Posterior cingulate gyrus (tissue), 11 donors: ENCODE data around the gene ELAVL2.
A peak's percentile ranks its signal among the peaks of the same experiment; 100 is the strongest.

Source experiments
- DNase-seq, 10 donors: peaks; one replicate each; pipeline versions ENCODE4 v3.0.0 to v3.0.0-alpha.2; 2020 to 2021; ENCODE audit warnings: mixed read lengths in 3 of 10
- intact Hi-C: fragments of 100-400 bp; cut with DNase I; formaldehyde crosslinking; loops from one replicate; pipeline ENCODE4 v1.15.1; 2023

ELAVL2 gene

GRCh38 chr9:23826120-23826629, at the start of gene ELAVL2:
Gene ELAVL2, minus strand, starts transcription at chr9:23826240. Its CDS starts 64,006 bp downstream, at chr9:23762234.
- intact Hi-C loops: loop anchor here (10.0 kb wide), 1 partner anchor 161 kb away; no protein-coding TSS in a partner anchor
- peak; percentile 80 to 99 (median 97) for DNase-seq

DNA sequence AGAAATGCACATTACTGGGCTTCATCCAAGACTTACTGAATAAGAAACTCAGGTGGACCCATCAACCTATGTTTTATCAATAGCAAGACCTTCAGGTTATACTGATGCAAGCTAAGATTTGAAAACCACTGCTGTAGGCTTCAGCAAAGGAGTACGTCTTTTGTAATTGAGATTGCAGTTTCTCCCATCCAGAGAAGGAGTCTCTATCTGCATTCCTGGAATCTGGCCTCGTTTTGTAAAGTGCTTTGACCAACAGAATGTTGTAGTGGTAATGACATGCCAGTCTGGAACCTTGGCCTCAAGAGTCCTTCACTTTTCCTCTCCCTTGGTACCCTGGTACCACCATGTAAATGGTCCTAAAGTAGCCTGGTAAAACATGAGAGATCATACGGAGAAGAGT, 32.2 kb upstream of the ELAVL2 start:
- no peak for DNase-seq
- intact Hi-C loops: no loop called here

- DNase-seq: no peak
- intact Hi-C loops: no loop called here
Measured at GRCh38 chr9:23855873-23856604, 30.0 kb upstream of the ELAVL2 start.

DNA sequence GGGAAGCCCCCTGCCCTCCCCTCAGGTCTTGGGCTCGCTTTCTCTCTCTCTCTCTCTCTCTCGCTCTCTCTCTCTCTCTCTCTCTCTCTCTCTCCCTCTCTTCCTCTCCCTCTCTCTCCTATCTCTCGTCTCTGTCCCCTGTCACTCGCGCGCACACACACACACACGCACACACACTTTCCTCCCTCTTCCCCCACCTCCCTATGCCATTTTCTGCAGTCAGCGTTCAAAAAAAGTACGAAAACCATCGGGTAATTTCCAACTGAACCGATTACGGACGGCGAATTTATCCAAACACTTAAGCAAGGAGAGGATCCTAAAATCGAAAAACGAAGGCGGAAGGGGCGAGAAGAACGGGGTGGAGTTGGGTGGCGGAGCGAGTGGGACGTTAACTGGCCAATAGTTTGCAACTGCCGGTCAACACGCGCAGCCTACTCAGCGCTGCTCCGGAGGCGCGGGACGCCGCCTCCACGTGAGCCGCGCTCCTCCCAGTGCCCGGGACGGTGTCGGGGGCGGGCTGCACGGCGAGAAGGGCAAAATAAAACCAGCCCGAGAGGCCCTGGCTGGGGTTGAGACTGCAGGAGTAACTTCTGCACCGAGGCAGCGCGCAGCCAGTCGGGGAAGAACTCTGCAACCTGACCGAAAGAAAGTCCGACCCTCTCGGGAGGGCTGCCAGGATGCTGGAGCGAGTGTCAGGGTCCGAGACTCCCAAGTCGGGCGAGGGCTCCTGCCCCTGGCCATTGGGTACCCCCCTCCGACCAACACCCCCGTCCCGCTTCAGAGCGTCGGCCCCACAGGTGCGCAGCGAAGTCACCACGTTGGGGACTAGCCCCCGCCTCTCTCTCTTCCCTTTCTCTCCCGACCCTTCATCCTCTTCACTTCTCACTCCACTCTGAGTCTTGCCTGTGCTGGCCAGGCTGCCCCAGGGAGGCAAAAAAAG, 24.9 kb upstream of the ELAVL2 start:
- intact Hi-C loops: no loop called here
- DNase-seq: peak in 6 of 10 donors; percentile 10 to 86 (median 61)

DNA sequence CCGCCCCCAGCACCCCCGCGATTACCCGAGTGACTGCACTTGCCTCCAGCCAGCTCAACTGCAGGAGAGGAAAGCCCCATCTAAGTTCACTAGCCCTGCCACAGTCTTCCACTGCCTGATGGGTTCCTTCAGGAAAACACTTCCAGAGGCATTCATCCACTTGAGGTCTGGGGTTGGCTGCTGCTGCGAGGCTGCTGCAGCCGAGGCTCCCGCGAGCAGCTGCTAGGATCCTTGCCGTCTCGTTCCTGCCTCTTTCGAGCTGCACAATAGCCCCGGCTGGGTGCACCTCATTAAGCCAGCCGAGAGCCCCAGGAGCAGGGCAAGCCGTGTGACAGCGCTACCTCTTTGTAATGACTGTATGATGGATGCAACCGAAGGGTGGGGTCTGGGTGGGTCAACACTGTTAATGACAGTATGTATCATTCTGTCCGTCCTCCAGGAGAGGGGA, 24.2 kb upstream of the ELAVL2 start:
- intact Hi-C loops: no loop called here
- DNase-seq: peak in 6 of 10 donors; percentile 17 to 88 (median 58)

DNA sequence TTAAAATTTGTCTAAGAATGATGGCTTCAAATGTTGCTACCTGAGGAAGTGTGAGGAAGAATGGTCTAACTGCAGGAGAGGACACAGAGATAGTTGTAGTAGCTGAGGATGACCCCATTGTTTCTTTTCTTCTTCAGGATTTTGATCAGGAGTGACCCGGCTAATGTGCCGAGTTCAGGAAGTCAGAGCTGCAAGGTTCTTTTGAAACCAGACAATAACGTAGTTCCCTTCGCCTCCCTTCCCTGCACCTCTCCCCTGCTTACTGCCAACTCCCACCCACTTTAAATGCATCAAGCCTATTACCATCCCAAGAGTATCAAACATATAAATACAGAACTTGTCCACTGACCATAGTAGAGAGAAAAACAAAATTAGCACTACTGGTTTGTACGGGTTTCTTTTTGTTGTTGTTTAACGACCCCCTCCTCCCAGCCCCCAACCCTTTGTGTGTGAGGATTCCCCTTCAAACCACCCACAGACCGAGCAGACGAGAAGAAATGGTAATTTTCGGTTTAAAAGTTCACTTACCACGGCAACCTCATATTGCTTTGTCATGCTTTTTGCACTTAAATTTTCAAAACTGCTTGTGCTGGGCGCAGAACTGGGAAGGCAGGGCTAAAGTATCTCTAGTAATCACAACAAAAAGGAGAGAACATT, 23.5 kb upstream of the ELAVL2 start:
- intact Hi-C loops: no loop called here
- DNase-seq: no peak

DNA sequence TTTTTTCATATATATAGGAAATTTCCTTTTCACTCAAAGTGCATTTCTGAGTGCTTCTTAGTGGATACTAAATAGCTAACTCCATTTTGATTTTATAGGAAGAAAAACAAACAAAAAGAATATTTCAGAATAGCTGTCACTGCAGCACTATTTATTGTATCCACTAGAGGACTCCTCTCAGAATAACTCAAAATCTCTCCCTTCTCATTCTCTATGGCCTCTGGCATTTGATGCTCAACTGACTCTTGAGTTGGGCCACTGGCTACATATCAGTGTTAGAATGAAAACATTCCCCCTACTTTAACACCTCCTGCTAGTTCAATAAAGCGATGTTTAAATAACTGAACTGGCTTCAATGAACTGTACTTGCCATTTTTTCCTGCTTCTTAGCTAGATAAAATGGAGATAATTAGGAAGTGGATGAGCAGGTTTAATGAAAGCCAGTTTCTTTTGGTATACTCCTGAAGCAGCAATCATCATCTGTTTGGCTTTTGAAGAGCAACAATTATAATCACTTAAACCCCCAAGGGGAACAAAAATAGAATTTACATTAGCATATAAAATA, 16.6 kb upstream of the ELAVL2 start:
- DNase-seq: no peak
- intact Hi-C loops: no loop called here

DNA sequence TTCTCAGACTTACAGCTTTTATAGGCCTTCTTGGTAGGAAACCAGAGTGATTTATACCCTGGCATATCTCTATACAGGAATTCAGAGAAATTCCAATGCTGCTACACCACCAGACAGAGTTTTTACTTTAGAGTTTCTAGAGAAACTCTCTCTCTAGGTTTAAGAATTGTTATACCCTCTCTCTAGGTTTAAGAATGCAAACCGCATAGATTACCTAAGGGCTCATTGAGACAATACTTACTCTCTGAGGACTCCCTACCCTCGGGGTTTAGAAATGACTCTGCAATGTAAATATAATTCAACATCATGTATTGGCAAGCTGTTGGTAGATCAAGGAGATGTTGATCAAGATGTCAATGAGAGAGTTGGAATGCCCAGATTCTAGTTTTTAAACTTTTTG, 15.3 kb upstream of the ELAVL2 start:
- intact Hi-C loops: no loop called here
- no peak for DNase-seq

DNA sequence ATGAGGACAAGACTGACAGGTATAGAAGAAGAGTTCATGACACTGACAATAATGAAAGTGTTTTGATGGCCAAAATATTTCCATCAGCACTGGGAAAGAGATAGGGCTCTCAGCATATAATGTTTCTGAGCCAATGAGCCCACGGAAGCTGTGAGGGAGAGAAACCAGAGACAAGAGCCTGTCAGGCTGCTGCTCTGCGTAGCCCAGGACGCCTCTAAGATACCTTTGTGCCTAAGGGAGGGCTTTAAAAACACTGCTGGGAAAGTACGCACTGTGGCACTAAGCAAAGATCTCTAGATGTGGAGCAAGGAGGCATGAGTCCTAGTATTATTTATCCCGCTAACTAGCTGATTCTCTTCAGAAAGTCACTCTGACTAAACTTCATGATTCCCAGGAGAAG, 11.0 kb upstream of the ELAVL2 start:
- DNase-seq: no peak
- intact Hi-C loops: no loop called here

- intact Hi-C loops: no loop called here
- peak in 3 of 10 donors; percentile 75 to 80 (median 79) for DNase-seq
Measured at GRCh38 chr9:23830929-23831730, 5.1 kb upstream of the ELAVL2 start.

- intact Hi-C loops: no loop called here
Measured at GRCh38 chr9:23830476-23830805, 4.4 kb upstream of the ELAVL2 start.

DNA sequence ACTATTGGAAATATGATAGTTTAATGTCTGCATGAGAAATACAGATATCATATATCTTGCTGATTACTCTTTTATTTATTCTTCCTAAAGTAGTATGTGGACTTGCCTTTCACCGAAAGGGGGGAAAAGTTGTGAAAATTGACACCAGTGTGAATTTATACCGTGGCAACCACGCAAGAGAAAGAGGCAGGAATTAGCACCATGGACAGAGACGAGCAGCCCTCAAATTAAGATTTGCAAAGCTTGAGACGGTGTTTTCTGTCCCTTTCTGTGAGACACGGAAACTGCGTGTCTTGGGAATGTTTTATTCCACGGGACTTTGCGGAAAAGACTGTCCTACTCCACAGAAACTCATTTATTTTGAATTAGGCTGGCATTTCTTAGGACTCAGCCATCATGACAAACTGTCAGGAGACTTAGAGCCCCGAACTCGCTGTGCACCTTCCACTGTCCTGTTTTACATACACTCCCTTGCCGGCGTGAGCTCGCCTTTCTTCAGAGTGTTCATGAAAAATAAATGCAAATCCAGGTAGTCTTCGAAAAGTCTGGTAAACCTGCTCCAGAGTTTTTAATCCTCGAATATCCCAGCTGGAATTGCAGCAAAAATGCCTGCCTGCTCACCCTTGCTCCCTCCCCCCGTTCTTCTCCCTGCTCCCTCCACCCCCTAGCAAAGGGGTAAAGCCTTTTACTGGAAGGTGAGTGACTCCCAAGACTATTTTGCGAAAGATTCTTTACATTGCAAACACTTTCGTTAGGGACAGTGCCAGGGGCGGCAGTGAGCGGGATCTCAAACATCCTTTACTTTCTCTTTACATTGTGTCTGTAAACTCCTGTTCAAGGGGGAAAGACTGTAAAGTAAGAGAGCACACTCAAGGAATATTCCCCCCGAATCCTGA, 3.8 kb upstream of the ELAVL2 start:
- no peak for DNase-seq
- intact Hi-C loops: loop anchor here (10.0 kb wide), 1 partner anchor 165 kb away; no protein-coding TSS in a partner anchor

More at GRCh38 chr9:23830476-23830805, 4.4 kb upstream of the ELAVL2 start:
- DNase-seq: no peak

DNA sequence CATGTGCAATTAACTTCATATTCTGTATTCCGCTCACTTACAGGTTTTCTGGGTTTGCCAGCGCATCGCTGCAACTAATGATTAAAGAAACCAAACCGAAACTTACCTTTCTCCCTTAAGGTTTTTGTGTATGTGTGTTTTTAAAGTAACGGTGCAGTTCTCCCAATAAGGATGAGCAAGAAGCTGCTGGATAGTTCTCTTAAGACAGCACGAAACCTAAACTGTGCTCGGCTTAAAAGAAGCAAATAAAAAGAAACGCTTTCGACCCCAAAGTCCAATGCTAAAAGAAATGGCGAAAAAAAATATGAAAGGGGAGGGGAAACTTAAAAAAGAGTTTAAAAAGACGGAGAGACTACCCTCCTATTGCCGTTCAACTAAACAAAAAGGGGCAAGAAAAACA, 340 bp downstream of the ELAVL2 start:
- no peak for DNase-seq
- intact Hi-C loops: loop anchor here (10.0 kb wide), 1 partner anchor 161 kb away; no protein-coding TSS in a partner anchor

DNA sequence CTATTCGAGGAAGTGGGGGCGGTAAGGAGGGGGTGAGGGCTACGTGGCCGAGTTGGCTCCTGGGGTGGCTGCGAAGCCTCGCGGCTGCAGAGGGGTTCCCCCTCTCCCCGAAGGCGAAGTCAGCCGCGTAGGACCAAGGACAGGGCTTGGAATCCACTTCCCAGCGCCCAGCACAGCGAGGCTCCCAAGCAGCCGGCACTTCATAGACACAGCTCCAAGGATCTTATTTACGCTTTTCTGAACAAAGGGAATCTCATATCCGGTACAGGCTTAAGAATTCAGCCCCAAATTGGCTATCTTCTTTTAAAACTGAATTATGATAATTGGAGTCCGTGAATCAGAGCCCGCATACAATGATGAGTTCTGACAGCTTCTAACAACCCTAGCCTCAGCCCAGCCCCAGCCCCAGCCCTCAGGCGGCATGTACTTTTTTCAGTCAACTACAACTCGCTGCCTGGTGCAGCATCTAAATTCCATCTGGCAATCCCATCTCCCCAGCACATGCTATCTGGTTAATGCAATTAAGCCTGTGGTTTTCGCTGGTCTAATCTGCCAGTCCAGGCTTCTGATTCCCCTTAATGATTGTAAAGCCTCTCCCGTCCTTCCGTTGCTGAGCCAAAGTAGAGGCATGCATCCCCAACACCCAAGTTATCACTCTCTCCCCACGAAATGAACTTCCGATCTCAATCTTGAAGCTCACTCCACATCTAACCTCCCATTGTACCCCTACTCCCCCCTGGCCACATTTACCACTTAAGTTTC, 1.0 kb downstream of the ELAVL2 start:
- intact Hi-C loops: loop anchor here (10.0 kb wide), 1 partner anchor 160 kb away; no protein-coding TSS in a partner anchor
- DNase-seq: peak in 6 of 10 donors; percentile 25 to 86 (median 62)

GRCh38 chr9:23823986-23824829, 1.8 kb downstream of the ELAVL2 start:
- peak in 6 of 10 donors; percentile 20 to 85 (median 58) for DNase-seq
- intact Hi-C loops: loop anchor here (10.0 kb wide), 1 partner anchor 159 kb away; no protein-coding TSS in a partner anchor

GRCh38 chr9:23823269-23823668, 2.8 kb downstream of the ELAVL2 start:
- intact Hi-C loops: loop anchor here (10.0 kb wide), 1 partner anchor 158 kb away; no protein-coding TSS in a partner anchor
- DNase-seq: no peak
